ENCODE data around the gene GPC3. TPM values are rescaled to one million over a fixed set of nuclear protein-coding genes. Genes with fewer than 3 reads are reported as not detected.

GPC3 gene
- total RNA-seq, 2 experiments from 2014 or later, result 0.40 to 0.72 TPM

GRCh38 chrX:133988010-133988409, 2.6 kb upstream of the GPC3 start:
- ATAC-seq (ENCODE audit: low read depth) (no peak), DNase-seq (no peak)
- Mint-ChIP-seq H3K27ac (no peak overlapping the region), H3K27me3 (peaks cover 17% of the 10 kb centered on the region), H3K4me1 (peaks cover 3% of the 10 kb centered on the region), H3K9me3 (no peaks in the 10 kb centered on the region), H3K36me3 (no peaks in the 10 kb centered on the region), H3K4me3 (no peak overlapping the region)
- POLR2A ChIA-PET, result no interaction called here

GRCh38 chrX:133987188-133987587, 1.8 kb upstream of the GPC3 start:
- Mint-ChIP-seq H3K4me1 (peaks cover 3% of the 10 kb centered on the region), H3K36me3 (no peaks in the 10 kb centered on the region), H3K4me3 (no peak overlapping the region), H3K9me3 (no peaks in the 10 kb centered on the region), H3K27ac (no peak overlapping the region), H3K27me3 (peaks cover 21% of the 10 kb centered on the region)
- ATAC-seq (ENCODE audit: low read depth) (no peak), DNase-seq (no peak)
- POLR2A ChIA-PET, result no interaction called here

GRCh38 chrX:133985967-133986683, 731 bp upstream of the GPC3 start:
- no peak for ATAC-seq (ENCODE audit: low read depth)
- Mint-ChIP-seq H3K27ac (no peak overlapping the region), H3K4me1 (peaks cover 3% of the 10 kb centered on the region), H3K9me3 (no peaks in the 10 kb centered on the region), H3K36me3 (no peaks in the 10 kb centered on the region), H3K27me3 (peaks cover 22% of the 10 kb centered on the region), H3K4me3 (peak overlapping the region; percentile 56)
- POLR2A ChIA-PET, result no interaction called here
- no peak for DNase-seq

- peak overlapping the region; percentile 25 for H3K4me3 Mint-ChIP-seq
Observed at GRCh38 chrX:133984857-133985163, 584 bp downstream of the GPC3 start.

GRCh38 chrX:133983974-133984845, 1.2 kb downstream of the GPC3 start:
- Mint-ChIP-seq H3K4me3 (no peak overlapping the region), H3K4me1 (peaks cover 3% of the 10 kb centered on the region), H3K27me3 (peaks cover 25% of the 10 kb centered on the region), H3K27ac (no peak overlapping the region), H3K36me3 (no peaks in the 10 kb centered on the region), H3K9me3 (no peaks in the 10 kb centered on the region)
- no peak for DNase-seq
- POLR2A ChIA-PET, result no interaction called here
- ATAC-seq (ENCODE audit: low read depth), result no peak

More at GRCh38 chrX:133984857-133985163, 584 bp downstream of the GPC3 start:
- POLR2A ChIA-PET, result no interaction called here
- Mint-ChIP-seq H3K27ac (no peak overlapping the region), H3K9me3 (no peaks in the 10 kb centered on the region), H3K36me3 (no peaks in the 10 kb centered on the region), H3K27me3 (peaks cover 25% of the 10 kb centered on the region), H3K4me1 (peaks cover 3% of the 10 kb centered on the region)
- DNase-seq (no peak), ATAC-seq (ENCODE audit: low read depth) (no peak)

- Mint-ChIP-seq H3K4me1 (peaks cover 3% of the 10 kb centered on the region), H3K27ac (no peak overlapping the region)
- ATAC-seq (ENCODE audit: low read depth), result no peak
Observed at GRCh38 chrX:133983256-133983973, 2.0 kb downstream of the GPC3 start.

GRCh38 chrX:133981924-133982323, 3.5 kb downstream of the GPC3 start:
- DNase-seq (no peak), ATAC-seq (ENCODE audit: low read depth) (no peak)
- Mint-ChIP-seq H3K4me1 (peaks cover 3% of the 10 kb centered on the region), H3K27me3 (peaks cover 22% of the 10 kb centered on the region), H3K36me3 (no peaks in the 10 kb centered on the region), H3K4me3 (no peak overlapping the region), H3K9me3 (no peaks in the 10 kb centered on the region), H3K27ac (no peak overlapping the region)
- POLR2A ChIA-PET, result no interaction called here

More at GRCh38 chrX:133983256-133983973, 2.0 kb downstream of the GPC3 start:
- Mint-ChIP-seq H3K4me3 (no peak overlapping the region), H3K36me3 (no peaks in the 10 kb centered on the region), H3K9me3 (no peaks in the 10 kb centered on the region), H3K27me3 (peaks cover 25% of the 10 kb centered on the region)
- DNase-seq, result no peak
- POLR2A ChIA-PET, result no interaction called here

GRCh38 chrX:133980832-133981588, 4.4 kb downstream of the GPC3 start:
- H3K36me3 Mint-ChIP-seq, result no peaks in the 10 kb centered on the region
- POLR2A ChIA-PET, result no interaction called here
- no peak overlapping the region for H3K27ac Mint-ChIP-seq
- DNase-seq, result no peak
- H3K4me1 Mint-ChIP-seq, result peaks cover 3% of the 10 kb centered on the region
- no peaks in the 10 kb centered on the region for H3K9me3 Mint-ChIP-seq
- H3K27me3 Mint-ChIP-seq, result peaks cover 22% of the 10 kb centered on the region
- no peak for ATAC-seq (ENCODE audit: low read depth)
- H3K4me3 Mint-ChIP-seq, result no peak overlapping the region

GRCh38 chrX:133980406-133980805, 5.0 kb downstream of the GPC3 start:
- peaks cover 3% of the 10 kb centered on the region for H3K4me1 Mint-ChIP-seq
- no peak overlapping the region for H3K4me3 Mint-ChIP-seq
- POLR2A ChIA-PET, result no interaction called here
- no peaks in the 10 kb centered on the region for H3K9me3 Mint-ChIP-seq
- ATAC-seq (ENCODE audit: low read depth) (no peak), DNase-seq (no peak)
- no peak overlapping the region for H3K27ac Mint-ChIP-seq
- peaks cover 22% of the 10 kb centered on the region for H3K27me3 Mint-ChIP-seq
- no peaks in the 10 kb centered on the region for H3K36me3 Mint-ChIP-seq

GRCh38 chrX:133979641-133980230, 5.7 kb downstream of the GPC3 start:
- Mint-ChIP-seq H3K4me3 (no peak overlapping the region), H3K36me3 (no peaks in the 10 kb centered on the region), H3K9me3 (no peaks in the 10 kb centered on the region), H3K27ac (no peak overlapping the region), H3K4me1 (peaks cover 3% of the 10 kb centered on the region), H3K27me3 (peaks cover 24% of the 10 kb centered on the region)
- ATAC-seq (ENCODE audit: low read depth), result no peak
- POLR2A ChIA-PET, result no interaction called here
- DNase-seq, result no peak

GRCh38 chrX:133973704-133974103, 11.7 kb downstream of the GPC3 start:
- Mint-ChIP-seq H3K9me3 (no peaks in the 10 kb centered on the region), H3K4me3 (no peak overlapping the region), H3K4me1 (no peaks in the 10 kb centered on the region), H3K27ac (no peak overlapping the region), H3K27me3 (peaks cover 11% of the 10 kb centered on the region), H3K36me3 (no peaks in the 10 kb centered on the region)
- ATAC-seq (ENCODE audit: low read depth) (no peak), DNase-seq (no peak)
- POLR2A ChIA-PET, result no interaction called here

GRCh38 chrX:133972916-133973315, 12.5 kb downstream of the GPC3 start:
- no peak for DNase-seq
- H3K4me3 Mint-ChIP-seq, result no peak overlapping the region
- no peaks in the 10 kb centered on the region for H3K4me1 Mint-ChIP-seq
- H3K27me3 Mint-ChIP-seq, result peaks cover 11% of the 10 kb centered on the region
- H3K36me3 Mint-ChIP-seq, result no peaks in the 10 kb centered on the region
- H3K27ac Mint-ChIP-seq, result no peak overlapping the region
- ATAC-seq (ENCODE audit: low read depth), result no peak
- no peaks in the 10 kb centered on the region for H3K9me3 Mint-ChIP-seq
- POLR2A ChIA-PET, result no interaction called here

- H3K27ac Mint-ChIP-seq, result no peak overlapping the region
- no peak for DNase-seq
- no peak for ATAC-seq (ENCODE audit: low read depth)
- peaks cover 11% of the 10 kb centered on the region for H3K27me3 Mint-ChIP-seq
- no peaks in the 10 kb centered on the region for H3K36me3 Mint-ChIP-seq
- H3K9me3 Mint-ChIP-seq, result no peaks in the 10 kb centered on the region
- H3K4me1 Mint-ChIP-seq, result no peaks in the 10 kb centered on the region
- no peak overlapping the region for H3K4me3 Mint-ChIP-seq
- POLR2A ChIA-PET, result no interaction called here
Observed at GRCh38 chrX:133971586-133971985, 13.8 kb downstream of the GPC3 start.

All from activated naive CD8-positive, alpha-beta T cell treated with anti-CD3 and anti-CD28 coated beads, Interleukin-2, amount 10 ng/mL, durations not matched to agents 7 days and 5 days (primary cell).